GM18858 (cell line): Measurements from ENCODE around the gene PLA2G4E.

Experiments used
- ATAC-seq: cut with Tn5 transposase; IDR thresholded peaks from one replicate; pipeline ENCODE4 v1.9.1; 2021; ENCODE audit not compliant: unreplicated experiment

Gene PLA2G4E

DNA sequence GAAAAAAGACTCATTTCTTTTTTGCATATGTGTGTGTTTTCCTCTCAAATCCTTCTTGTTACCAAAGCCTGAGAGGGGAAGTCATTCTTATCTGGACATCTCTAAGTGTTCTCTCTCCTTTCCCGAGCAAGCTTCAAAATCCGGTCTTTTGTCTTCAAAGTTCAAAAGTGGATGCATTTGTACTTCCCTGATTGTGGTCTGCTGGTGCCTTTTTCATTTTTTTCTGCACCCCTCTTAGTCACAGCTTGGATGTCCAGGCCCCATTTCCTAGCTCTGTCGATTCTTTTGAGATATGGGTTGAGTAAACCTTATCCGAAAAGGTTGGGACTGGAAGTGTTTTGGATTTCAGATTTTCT lies 83.3 kb downstream of the PLA2G4E start:
- ATAC-seq, result no peak

DNA sequence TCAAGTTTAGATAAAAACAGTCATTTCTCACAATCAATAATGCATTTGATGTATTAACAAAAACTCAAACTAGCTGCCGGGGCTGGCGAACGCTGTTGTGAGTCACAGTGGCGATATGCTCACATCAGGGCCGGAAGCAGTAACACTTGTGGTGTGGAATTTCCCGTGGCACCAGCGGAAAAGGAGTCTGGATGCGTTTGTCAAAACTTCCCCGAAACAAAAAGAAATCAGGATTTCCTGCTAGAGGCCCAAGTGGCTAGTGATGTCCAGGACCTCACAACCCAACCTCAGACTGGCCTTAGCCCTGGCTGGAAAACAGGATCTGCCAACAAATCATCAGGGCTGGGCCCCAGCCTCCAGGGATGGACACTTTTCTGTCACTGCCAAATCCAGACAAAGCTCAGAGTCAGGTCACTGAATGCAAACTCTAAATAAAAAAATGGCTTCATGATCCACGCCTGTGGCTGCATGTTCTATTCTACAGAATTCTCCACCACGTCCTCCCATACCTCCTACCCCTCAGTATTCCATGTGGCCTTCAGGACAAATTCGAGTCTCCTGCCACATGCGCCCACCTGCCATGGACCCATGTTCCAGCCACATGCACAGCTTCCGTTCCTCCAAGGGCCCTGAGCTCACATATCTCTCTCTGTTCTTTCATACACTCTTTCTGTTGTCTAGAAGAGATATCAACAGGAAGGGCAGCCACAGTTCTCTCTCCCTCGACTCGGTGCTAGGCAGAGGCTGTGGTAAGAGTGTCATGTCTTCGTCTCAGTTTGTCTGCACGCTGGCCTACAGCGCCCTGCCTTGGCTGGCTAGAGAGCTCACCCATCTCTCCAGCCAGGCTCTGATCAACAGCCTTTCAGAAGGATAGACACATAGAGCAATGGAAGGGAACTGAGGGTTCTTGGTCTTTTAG lies 83.9 kb downstream of the PLA2G4E start:
- no peak for ATAC-seq

DNA sequence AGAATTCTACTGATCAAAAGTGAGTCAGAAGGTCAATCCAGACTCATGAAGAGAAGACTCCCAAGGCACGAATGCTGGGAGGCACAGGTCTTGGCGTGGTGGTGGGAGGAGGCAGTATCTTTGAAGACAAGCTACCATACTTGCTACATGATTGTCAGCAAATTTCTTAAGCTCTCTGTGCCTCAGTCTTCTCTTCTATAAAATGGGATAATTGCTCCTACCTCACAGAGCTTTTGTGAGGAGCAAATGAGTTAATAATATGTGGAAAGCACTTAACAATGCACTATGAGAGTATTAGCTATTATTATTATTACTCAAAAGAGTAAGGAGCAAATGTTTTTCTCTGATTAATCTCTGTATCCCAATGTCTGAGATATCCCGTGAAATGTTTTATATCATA lies 84.7 kb downstream of the PLA2G4E start:
- no peak for ATAC-seq

DNA sequence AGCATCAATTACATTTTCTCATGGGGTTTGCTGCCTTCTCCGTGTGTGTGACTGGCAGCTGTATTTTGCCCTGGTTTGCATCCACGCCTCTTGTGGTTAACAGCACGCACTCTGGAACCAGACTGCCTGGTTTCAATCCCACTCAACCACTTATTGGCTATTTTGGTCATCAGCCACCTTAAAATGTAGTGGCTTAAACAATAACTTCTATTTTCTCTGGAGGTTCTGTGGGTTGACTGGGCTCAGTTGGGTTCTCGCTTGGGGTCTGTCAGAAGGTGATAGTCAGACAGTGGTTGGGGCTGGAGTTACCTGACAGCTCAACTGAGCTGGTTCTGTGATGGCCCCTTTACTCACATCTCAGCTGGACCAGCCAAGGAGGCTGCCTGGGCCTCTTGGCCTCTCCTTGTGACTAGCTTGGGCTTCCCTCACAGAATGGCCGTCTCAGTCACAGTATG lies 85.2 kb downstream of the PLA2G4E start:
- no peak for ATAC-seq

DNA sequence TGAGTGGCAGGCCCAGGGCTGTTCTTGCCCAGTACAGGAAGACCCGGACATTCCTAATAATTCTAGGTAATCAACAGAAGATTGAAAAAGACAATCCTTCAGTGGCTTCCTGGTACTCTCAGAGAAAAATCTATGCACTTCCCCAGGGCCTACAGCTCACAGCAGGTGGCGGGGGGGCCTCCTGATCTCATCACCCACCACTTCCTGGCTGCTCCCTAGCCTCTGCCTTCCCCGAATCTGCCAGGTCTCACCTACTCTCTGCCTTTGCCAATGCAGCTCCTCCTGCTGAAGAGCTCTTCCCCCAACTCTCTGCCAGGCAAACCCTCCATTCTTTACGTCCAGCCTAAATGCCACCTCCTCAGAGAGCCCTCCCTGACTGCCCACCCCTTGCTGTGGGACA lies 86.0 kb downstream of the PLA2G4E start:
- ATAC-seq, result no peak

DNA sequence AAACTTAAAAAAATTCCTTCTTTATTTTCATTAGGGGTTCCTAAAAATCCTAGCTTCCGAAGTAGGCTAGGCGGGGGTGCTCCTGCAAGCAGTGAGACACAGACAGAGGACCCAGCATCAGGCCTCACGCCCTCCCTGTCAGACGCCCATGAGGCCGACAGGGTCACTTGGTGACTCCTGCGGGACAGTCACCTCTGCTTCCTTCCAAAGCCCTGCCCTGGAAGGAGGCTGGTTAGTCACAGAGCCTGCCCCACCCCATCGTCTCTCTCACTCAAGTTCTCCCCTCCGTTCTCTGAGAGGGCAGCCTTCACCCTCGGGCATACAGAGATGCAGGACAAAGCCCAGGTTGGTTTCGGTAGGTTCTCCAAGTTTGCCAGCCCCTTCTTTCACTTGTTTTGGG lies 87.1 kb downstream of the PLA2G4E start:
- ATAC-seq, result no peak

DNA sequence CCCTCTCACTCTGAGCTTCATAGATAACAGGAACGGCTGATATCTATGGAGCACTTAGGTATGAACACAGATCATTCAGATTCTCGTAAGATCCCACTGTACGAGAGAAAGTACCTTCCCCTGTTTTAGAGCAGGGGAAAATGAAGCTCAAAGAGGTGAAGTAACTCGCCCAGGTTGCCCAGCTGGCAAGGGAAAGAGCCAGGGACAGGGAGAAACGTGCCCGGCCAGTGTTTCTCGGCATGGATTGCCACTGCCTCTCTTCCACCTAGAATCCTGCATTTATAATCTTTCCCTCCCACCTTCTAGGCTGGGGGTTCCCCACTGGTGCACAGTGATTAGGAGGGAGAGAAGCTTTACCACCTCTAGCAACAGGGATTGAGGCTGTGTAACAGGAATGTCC lies 87.5 kb downstream of the PLA2G4E start:
- no peak for ATAC-seq

DNA sequence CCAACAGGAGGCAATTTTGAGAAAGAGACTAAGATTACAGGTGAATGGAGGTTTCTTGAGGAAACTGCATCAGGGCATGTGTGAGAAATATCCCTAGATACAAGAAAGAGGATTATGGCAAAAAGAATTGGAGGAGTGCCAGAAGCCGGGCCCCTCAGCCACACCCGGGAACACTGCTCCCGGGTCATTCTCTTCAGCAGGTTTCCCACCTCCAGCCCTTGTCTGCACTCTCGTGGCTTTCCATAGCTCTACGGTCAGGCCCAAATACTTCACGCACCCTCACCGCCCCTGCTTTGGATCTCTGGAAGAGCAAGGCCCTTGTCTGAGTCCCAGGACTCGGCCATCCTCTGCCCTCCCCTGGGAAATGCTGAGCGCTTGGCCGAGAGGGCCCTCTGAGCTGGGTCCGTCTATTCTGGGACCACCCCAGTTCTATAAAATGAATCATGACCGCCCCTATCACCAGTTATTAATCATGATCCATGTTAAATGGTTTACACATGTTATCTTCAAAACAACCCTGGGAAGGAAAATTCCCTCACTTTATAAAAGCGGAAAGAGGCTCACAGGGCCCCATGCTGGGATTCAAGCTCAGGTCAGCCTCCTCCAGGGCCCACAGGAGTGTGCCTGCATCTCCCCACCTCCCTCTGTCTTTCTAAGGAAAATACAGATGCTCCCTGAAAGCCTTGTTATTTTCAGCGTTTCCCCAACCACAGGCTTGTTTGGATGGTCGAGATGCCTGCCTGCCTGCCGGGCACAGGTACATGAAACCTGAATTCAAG lies 88.1 kb downstream of the PLA2G4E start:
- ATAC-seq, result no peak

DNA sequence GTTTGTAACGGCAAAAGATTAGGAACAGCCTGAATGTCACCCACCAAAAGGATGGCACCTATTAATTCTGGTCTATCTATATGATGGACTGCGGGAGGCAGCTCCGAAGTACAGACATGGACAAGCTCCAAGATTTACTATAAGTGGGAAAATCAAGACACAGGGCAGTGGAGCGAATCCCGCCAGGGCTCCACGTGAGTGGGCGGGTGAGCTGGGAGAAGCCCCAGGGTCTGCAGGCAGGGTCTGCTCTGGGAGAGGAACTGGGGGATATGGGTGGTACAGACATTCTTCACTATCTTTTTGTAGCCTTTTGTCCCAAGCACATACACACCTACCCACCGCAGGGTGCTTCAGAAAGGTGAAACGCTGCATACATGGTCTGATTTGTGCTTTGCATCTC lies 88.7 kb downstream of the PLA2G4E start:
- no peak for ATAC-seq
